Suppressor macrophage treated with lipopolysaccharide for 4 hours (primary cell): ENCODE data around the gene KANSL3.

Source experiments
- DNase-seq: peaks from one replicate; pipeline ENCODE4 v3.0.0-alpha.2; 2020

KANSL3 gene

GRCh38 chr2:96651793-96652192 lies 13.7 kb upstream of the KANSL3 start:
- no peak for DNase-seq

DNA sequence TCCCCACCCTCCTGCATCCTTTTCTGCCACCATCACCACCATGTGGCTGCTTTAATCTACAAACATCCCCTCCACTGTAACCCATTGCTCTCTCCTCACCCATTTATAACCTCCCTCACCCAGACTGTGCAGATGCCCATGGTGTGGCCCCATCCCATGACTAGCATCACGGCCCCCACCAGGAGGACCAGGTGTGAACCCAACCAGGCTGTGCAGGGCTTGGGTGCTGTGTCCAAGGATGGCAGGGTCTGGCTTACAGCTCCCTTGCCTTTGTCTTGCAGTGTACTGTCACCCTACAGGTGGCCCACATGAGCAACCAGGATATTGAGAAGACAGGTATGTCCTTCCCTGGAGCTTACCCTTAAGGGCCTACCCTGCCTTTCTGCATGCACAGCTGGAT lies 11.2 kb upstream of the KANSL3 start:
- DNase-seq: no peak

DNA sequence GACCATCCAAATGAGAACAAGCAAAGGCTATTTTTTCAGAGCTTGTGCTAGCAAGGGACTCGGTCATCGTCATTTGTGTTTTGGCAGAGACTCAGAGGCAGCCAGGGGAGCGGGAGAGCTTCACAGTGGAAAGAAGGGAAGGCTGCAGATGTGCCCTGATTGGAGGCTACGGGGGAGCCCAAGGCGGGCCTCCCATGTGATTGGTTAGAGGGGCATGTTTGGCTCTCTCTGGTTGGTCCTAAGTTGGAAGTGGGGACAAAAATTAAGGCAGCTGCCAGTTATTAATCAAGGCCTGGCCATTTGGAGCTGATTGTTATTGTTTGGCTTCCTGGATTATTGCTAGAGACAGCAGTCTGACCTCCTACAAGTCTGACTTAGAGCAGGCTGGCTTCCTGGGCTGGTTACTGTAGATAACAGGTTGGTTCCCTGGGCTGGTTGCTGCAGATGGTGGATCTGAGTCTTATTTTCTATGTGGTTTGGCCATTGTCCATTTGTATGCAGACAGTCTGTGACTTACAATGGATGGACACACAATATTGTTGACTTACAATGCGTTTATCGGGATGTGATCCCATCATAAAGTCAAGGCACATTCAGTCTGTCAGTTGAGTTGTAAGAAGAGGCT lies 10.3 kb upstream of the KANSL3 start:
- DNase-seq: no peak

DNA sequence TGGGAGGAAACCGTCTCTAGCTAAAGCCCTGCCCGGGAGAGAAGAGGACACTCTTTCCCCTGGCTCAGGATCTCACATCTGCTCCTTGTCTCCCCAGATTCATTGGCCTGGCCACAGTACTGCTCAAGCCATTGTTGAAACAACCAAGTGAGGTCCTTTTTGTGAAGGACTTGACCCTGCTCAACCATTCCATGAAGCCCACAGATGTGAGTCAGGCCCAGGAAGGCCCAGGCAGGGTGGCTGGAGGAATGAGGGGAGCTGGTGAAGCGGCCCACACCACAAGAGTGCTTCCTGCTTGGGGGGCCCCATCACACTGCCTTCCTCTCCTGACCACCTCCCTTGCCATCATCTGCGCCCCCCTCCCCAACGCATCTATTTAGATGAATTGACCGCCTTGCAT lies 9.6 kb upstream of the KANSL3 start:
- no peak for DNase-seq

DNA sequence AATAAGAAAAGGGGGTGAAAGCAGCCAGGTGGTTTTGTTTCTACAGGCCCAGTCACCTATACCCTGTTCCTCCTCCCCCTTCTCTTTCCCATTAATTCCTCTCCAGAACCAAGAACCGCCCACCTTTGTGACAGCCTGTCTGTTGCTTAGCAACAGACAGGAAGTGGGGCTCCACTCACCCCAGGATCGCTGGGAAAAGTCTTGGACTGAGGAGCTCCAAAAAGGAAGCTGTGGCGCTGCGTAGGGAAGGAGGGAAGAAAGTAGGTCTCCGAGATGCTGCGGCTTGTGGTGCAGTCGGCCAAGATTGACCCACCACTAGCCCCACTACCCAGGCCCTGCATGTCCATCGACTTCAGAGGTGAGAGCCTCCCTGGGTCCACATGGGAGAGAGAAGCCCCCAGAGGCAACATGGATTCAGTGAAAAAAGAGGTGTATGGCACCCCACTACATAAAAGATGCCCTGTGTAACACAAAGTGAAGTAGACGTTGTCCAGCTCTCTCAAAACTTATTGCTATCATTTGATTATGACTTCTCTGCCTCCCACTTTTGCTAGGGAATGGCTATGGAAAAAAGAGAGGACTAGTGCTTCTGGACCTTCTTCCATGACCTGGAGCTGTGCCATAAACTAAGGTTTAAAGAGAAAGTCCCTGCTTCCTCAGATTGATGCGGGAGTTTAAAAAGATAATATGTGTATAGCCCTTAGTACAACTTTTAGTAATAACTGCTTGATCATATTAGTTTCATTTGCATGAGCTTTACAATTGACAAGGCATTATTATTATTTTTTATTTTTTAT lies 4.7 kb upstream of the KANSL3 start, which contains the start of gene FER1L5:
Gene FER1L5, plus strand, starts transcription at position 201 of the 797 bp plus-strand sequence. Its CDS starts 73 bp downstream, at position 274.
- DNase-seq: no peak

DNA sequence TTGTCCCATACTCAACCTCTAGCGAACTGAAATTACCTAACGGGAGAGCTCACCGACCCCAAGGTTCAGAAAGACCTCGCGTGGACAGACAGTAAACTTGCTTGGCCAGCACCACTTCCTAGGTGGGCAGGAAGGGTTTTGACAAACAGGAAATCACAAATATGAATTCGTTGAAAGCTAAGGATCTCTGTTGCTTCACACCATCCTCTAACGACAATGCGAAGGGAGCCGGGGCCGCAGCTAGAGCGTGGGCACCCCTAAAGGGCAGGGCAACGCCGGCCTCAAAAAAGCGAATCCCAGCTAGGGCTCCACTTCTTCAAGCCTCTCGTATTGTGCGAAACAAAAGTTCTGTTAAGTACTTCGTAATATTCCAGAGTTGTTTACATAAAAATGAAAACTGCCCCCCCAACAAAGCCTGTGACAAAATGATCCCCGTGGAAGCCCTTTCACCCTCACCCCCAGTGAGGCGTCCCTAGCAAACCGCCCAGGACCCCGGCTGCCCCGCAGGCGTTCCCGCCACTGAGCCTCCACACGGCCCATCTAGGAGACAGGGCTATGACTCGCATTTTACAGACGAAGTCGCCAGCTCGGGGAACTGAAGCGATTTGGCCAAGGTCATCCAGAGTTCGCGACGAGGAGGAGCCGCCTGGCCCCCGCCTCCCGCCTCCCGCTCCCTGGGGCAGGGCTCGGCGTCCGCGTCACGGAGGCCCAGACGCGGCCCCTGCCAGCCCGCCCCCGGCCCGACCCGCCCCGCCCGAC lies 548 bp downstream of the KANSL3 start:
- peak; percentile 95 for DNase-seq

GRCh38 chr2:96636551-96637171 lies 1.5 kb downstream of the KANSL3 start:
- no peak for DNase-seq

DNA sequence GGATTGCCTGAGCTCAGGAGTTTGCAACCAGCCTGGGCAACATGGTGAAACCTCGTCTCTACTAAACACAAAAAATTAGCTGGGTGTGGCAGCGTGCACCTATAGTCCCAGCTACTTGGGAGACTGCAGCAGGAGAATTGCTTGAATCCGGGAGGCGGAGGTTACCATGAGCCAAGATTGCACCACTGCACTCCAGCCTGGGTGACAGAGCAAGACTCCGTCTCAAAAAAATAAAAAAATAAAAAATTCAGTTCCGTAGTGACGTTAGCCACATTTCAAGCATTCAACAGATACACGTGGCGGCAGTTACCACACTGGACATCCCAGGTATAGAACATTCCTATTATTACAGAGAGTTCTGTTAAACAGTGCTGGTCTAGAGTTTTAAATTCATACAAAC lies 4.5 kb downstream of the KANSL3 start:
- no peak for DNase-seq

GRCh38 chr2:96631804-96632435 lies 6.2 kb downstream of the KANSL3 start:
- no peak for DNase-seq

- no peak for DNase-seq
Measured at GRCh38 chr2:96626553-96626942, 11.6 kb downstream of the KANSL3 start.

GRCh38 chr2:96625571-96626552 lies 12.2 kb downstream of the KANSL3 start:
- DNase-seq: no peak

- peak; percentile 72 for DNase-seq
Measured at GRCh38 chr2:96623116-96623515, 15.0 kb downstream of the KANSL3 start.

GRCh38 chr2:96622544-96622943 lies 15.6 kb downstream of the KANSL3 start:
- no peak for DNase-seq

DNA sequence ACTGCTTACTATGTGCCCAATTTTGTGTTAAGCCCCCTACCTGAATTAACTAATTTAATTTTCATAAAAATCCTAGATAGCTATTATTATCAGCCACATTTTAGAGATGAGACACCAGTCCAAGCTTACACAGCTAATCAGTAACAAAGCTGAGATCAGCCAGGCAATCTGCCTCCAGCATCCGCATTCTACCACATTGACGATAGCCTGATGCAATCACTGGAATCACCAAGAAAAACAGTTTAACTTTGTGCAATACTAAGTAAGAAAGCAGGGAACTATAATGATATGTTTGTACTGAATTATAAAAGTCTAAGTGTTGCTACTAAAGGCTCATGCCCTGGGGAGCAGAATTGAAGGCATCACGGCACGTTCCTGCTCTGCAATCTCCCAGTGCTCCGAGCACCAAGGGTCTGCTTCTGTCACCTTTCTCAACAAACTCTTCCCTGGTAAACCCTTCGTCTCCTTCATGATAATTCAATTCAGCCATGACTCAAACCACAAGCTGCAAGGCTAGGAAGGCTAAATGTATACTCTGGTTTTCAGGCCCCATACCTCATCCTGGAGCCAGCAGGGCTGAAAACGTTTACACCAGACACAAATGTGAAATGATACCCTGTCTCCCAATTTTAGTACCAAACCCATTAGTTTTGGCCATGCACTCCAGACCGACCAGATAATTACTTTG lies 19.4 kb downstream of the KANSL3 start:
- DNase-seq: peak; percentile 65

GRCh38 chr2:96617012-96617411 lies 21.1 kb downstream of the KANSL3 start:
- no peak for DNase-seq

DNA sequence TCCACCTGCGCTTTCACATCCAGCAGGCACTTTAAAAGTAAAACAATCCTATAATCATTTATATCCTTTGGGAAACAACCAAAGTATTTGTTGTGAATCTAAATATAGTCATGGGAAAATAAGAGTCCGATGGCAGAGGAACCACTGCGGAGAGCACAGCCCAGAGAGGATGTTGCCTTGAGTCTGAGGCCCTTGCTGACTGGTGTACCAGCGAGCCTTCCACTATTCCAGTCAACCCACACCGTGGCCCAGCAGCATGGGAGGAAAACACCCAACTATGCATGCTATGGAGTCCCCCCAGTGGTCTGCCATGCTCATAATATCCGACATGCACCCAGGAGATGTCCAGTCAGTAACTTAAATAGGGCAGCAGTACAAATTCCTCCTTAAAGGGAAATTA lies 21.6 kb downstream of the KANSL3 start:
- DNase-seq: no peak

GRCh38 chr2:96616128-96616527 lies 22.0 kb downstream of the KANSL3 start:
- no peak for DNase-seq

- peak; percentile 84 for DNase-seq
Measured at GRCh38 chr2:96608469-96609455, 29.4 kb downstream of the KANSL3 start.

DNA sequence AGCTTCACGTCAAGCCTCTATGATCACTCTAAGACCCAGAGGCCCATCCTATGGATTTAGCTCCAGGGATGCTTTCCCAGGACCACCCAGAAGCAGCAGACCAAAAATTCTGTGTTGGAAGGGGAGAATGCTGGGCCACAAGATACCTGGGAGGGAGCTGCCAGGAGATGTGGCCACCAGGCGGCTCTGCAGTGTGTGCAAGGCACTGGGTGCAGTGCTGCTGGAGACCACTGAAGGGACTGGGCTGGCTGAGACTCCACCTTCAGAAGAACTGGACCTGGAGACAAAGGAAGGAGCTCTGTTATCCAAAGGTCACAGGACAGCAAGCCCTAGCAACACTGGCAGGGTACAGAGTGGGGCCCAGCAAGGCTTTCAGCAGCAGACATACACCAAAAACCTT lies 34.0 kb downstream of the KANSL3 start:
- DNase-seq: no peak
